DOHH2 (cell line): ENCODE measurements around the gene MAP3K4.

ENCODE experiments used
- EZH2phosphoT487 ChIP-seq: fragments of 200-600 bp; sonication (generic); IDR thresholded peaks from 2 replicates; pipeline ENCODE4 v1.6.1; 2017; ENCODE audit warnings: borderline replicate concordance, mild to moderate bottlenecking, antibody characterized with exemption, low read length, moderate library complexity, mixed read lengths
- TF ChIP-seq, protein P1 (sequence below): fragments of 200-600 bp; sonication (generic); IDR thresholded peaks from one replicate; pipeline ENCODE4 v1.5.1; 2014; ENCODE audit warnings: antibody characterized with exemption, mild to moderate bottlenecking, low read depth, low read length; ENCODE audit not compliant: poor library complexity, severe bottlenecking

DNA sequence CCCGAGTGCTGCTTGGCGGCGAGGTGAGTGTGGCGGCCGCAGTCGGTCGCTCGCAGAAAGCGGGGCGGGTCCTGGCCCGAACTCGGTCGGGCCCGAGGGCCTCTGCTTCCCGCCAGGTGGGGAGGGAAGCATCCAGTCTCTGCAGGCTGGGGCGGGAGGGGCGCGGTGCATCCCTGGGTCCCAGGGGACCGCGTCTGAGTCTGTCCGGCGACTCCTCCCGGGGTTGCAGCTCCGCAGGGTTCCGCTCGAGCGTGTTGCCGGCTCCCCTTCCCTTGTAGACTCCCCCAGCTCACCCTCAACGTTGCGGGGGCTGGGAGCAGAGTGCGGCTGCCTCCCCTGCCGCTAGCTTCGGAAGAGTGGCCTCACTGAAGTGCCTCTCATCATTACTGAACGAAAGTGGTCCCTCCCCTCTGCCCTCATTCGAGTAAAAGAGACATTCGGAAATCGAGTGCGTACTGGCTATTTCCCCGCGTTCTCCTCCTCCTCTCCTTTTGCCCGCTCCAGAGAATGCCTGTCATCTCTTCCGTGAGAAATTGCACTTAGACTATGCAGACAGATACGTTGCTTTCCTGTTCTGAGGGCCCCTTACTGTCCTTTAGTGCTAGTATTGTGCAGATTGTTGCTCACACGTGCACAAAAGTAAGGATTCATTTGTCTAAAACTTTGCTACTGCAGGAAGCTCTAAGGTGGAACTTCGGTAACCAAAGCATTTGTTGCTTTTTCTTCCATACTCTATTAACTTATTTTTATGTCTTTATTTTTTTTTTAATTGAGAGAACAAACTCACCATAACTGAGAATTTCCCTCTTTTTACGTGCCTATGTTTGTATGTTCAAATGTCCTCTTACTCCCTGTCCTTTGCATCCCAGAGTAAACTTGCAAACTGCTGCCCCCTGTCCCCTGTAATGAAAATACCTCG is 751 bp downstream of the MAP3K4 start:
- TF ChIP-seq, protein P1, sequence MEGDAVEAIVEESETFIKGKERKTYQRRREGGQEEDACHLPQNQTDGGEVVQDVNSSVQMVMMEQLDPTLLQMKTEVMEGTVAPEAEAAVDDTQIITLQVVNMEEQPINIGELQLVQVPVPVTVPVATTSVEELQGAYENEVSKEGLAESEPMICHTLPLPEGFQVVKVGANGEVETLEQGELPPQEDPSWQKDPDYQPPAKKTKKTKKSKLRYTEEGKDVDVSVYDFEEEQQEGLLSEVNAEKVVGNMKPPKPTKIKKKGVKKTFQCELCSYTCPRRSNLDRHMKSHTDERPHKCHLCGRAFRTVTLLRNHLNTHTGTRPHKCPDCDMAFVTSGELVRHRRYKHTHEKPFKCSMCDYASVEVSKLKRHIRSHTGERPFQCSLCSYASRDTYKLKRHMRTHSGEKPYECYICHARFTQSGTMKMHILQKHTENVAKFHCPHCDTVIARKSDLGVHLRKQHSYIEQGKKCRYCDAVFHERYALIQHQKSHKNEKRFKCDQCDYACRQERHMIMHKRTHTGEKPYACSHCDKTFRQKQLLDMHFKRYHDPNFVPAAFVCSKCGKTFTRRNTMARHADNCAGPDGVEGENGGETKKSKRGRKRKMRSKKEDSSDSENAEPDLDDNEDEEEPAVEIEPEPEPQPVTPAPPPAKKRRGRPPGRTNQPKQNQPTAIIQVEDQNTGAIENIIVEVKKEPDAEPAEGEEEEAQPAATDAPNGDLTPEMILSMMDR, result peak; percentile 45
- TF ChIP-seq EZH2phosphoT487, result no peak
